Endothelial cell of umbilical vein (primary cell): ENCODE results near the gene UST. TPM values are rescaled to one million over a fixed set of nuclear protein-coding genes. Genes with fewer than 3 reads are reported as not detected.

Source experiments
- BruUV-seq: library from RNA; stranded (reverse); fragments of 400-500 nt; replicated peaks from 2 replicates; lab custom pipeline; 2021; lab: Mats Ljungman, UMichigan
- CTCF ChIA-PET: fragments of 300-600, 350-600 bp; sonication (Branson Sonifier 250); formaldehyde crosslinking; loops from one replicate; lab custom pipeline; 2021; ENCODE audit warnings: antibody characterized with exemption, inconsistent platforms; lab: Charles Lee
- POLR2A ChIA-PET: fragments of 300-600, 350-600 bp; sonication (Branson Sonifier 250); formaldehyde crosslinking; loops from one replicate; lab custom pipeline; 2021; ENCODE audit warnings: antibody characterized with exemption, inconsistent platforms; lab: Charles Lee
- DNase-seq: peaks from one replicate; pipeline ENCODE4 v3.0.0-alpha.2; 2011; ENCODE audit warnings: low read depth, low spot score
- FAIRE-seq: peaks from 2 replicates; lab custom pipeline; 2011; peaks lifted over from hg19 to GRCh38; lab: Jason Lieb, UNC
- H2AFZ ChIP-seq: 2 replicates; pipeline ENCODE4 v1.6.0; 2012; ENCODE audit warnings: low read depth, low read length, control low read depth, inconsistent platforms
- H3K27ac ChIP-seq: 2 replicates; pipeline ENCODE4 v1.5.1; 2011; ENCODE audit warnings: low read depth, mild to moderate bottlenecking, control low read depth, low read length, moderate library complexity; ENCODE audit not compliant: insufficient read depth
- H3K27me3 ChIP-seq, 2 experiments: 2 replicates each; pipeline versions ENCODE4 v1.6.0 to v1.6.1; 2011; ENCODE audit warnings: low read length in 2 of 2, mixed read lengths in 1 of 2; ENCODE audit not compliant: control insufficient read depth in 2 of 2, insufficient read depth in 2 of 2
- H3K36me3 ChIP-seq, 2 experiments: 2 replicates in 1 of 2; 3 replicates in 1 of 2; pipeline ENCODE4 v1.5.1; 2011; ENCODE audit warnings: low read length in 2 of 2, mild to moderate bottlenecking in 1 of 2, moderate library complexity in 1 of 2; ENCODE audit not compliant: control insufficient read depth in 2 of 2, insufficient read depth in 2 of 2; ENCODE audit errors: extremely low read depth in 1 of 2
- H3K4me1 ChIP-seq: 3 replicates; pipeline ENCODE4 v1.5.1; 2011; ENCODE audit warnings: mild to moderate bottlenecking, low read length; ENCODE audit not compliant: control insufficient read depth, insufficient read depth; ENCODE audit errors: extremely low read depth
- H3K4me2 ChIP-seq: 2 replicates; pipeline ENCODE4 v1.6.1; 2011; ENCODE audit warnings: low read length, control low read depth, mixed read lengths; ENCODE audit not compliant: insufficient read depth
- H3K4me3 ChIP-seq, 3 experiments: fragments of 200-600 bp in 1 of 3; sonication (generic), shearing (Covaris generic) in 1 of 3; replicated peaks in 1 of 3; 2 replicates each; pipeline ENCODE4 v1.5.1; 2011 to 2016; ENCODE audit warnings: control low read depth in 3 of 3, low read length in 3 of 3, mild to moderate bottlenecking in 2 of 3, inconsistent platforms in 1 of 3, low read depth in 1 of 3, moderate library complexity in 1 of 3; ENCODE audit not compliant: insufficient read depth in 1 of 3
- H3K79me2 ChIP-seq: 2 replicates; pipeline ENCODE4 v1.6.0; 2012; ENCODE audit warnings: low read length, inconsistent platforms; ENCODE audit not compliant: control insufficient read depth, insufficient read depth
- H3K9ac ChIP-seq: replicated peaks from 2 replicates; pipeline ENCODE3; 2011; ENCODE audit warnings: low read length, control low read depth; ENCODE audit not compliant: insufficient read depth; ENCODE audit errors: extremely low read depth
- H3K9me1 ChIP-seq: replicated peaks from 3 replicates; pipeline ENCODE4 v1.6.0; 2011; ENCODE audit warnings: mild to moderate bottlenecking, low read length; ENCODE audit not compliant: control insufficient read depth, insufficient read depth; ENCODE audit errors: extremely low read depth
- H3K9me3 ChIP-seq: replicated peaks from 2 replicates; pipeline ENCODE4 v1.5.1; 2012; ENCODE audit warnings: low read length, inconsistent platforms; ENCODE audit not compliant: control insufficient read depth, insufficient read depth
- H4K20me1 ChIP-seq: replicated peaks from 2 replicates; pipeline ENCODE3; 2011; ENCODE audit warnings: mild to moderate bottlenecking, low read length; ENCODE audit not compliant: control insufficient read depth, insufficient read depth; ENCODE audit errors: extremely low read depth
- CTCF ChIP-seq, 2 donors: IDR thresholded peaks; 1 replicate in 1 of 2; 2 replicates in 1 of 2; pipeline ENCODE4 v1.5.1; 2011; ENCODE audit warnings: low read length in 2 of 2, mild to moderate bottlenecking in 2 of 2, moderate library complexity in 2 of 2, control low read depth in 1 of 2, inconsistent platforms in 1 of 2, low read depth in 1 of 2; ENCODE audit not compliant: insufficient read depth in 1 of 2; ENCODE audit errors: extremely low read depth in 1 of 2
- EZH2 ChIP-seq: IDR thresholded peaks from 2 replicates; pipeline ENCODE4 v1.6.1; 2012; ENCODE audit warnings: borderline replicate concordance, low read depth, mild to moderate bottlenecking, moderate library complexity, low read length, inconsistent platforms; ENCODE audit not compliant: severe bottlenecking
- FOS ChIP-seq: IDR thresholded peaks from 2 replicates; pipeline ENCODE4 v1.6.1; 2011; ENCODE audit warnings: mild to moderate bottlenecking, low read length, moderate library complexity, borderline replicate concordance; ENCODE audit not compliant: insufficient read depth
- GATA2 ChIP-seq: IDR thresholded peaks from 2 replicates; pipeline ENCODE4 v1.7.0; 2011; ENCODE audit warnings: low read depth, mild to moderate bottlenecking, moderate library complexity, mixed read lengths, low read length; ENCODE audit not compliant: insufficient read length, insufficient read depth
- JUN ChIP-seq: IDR thresholded peaks from 2 replicates; pipeline ENCODE4 v1.6.1; 2011; ENCODE audit warnings: borderline replicate concordance, low read depth; ENCODE audit not compliant: insufficient read length, insufficient read depth
- MYC ChIP-seq: IDR thresholded peaks from one replicate; pipeline ENCODE4 v1.6.1; 2011; ENCODE audit warnings: mild to moderate bottlenecking, low read depth, low read length
- POLR2A ChIP-seq: IDR thresholded peaks from 2 replicates; pipeline ENCODE4 v1.6.1; 2012; ENCODE audit warnings: low read depth, mild to moderate bottlenecking, control low read depth, low read length
- POLR2AphosphoS5 ChIP-seq: IDR thresholded peaks from 2 replicates; pipeline ENCODE4 v1.6.1; 2012; ENCODE audit warnings: low read depth, mild to moderate bottlenecking, control low read depth, low read length, moderate library complexity; ENCODE audit not compliant: insufficient read depth
- dilution Hi-C: fragments of 300-500 bp; cut with MboI; formaldehyde crosslinking; loops from one replicate; pipeline ENCODE4 v1.15.0; 2019; ENCODE audit warnings: low sequenced_read_pairs; ENCODE audit not compliant: extremely low pct_ligation_motif_present
- intact Hi-C: fragments of 100-400 bp; cut with micrococcal nuclease; formaldehyde crosslinking; loops from one replicate; pipeline ENCODE4 v1.10.0; 2022
- polyA plus RNA-seq, 4 experiments: library from polyadenylated mRNA; depleted of rRNA in 3 of 4; stranded (reverse) in 3 of 4; unstranded in 1 of 4; fragments of >200 nt; gene quantifications; 2 replicates each; pipeline versions ENCODE4 v1.2.1 to v1.2.3, GENCODE V29; 2011 to 2012; ENCODE audit warnings: missing spikeins in 1 of 4
- total RNA-seq: library from RNA; stranded (reverse); gene quantifications from 2 replicates; pipeline ENCODE4 v1.2.3, GENCODE V29; 2021
- TF ChIP-seq, protein P1 (sequence below): IDR thresholded peaks from 2 replicates; pipeline ENCODE4 v1.6.1; 2011; ENCODE audit not compliant: insufficient read depth, insufficient read length

Gene UST
- total and polyA plus RNA-seq, 2 donors (not counting 3 experiments of a cell fraction or from before 2014, with no cell fraction given): 0.26 to 0.84 TPM

GRCh38 chr6:149088361-149088760 is 341.5 kb downstream of the UST start:
- Histone ChIP-seq H3K36me3 (no peaks in the 10 kb centered on the region), H4K20me1 (no peaks in the 10 kb centered on the region), H3K9me3 (no peaks in the 10 kb centered on the region), H3K4me2 (no peak overlapping the region), H3K27ac (no peak overlapping the region), H2AFZ (no peak overlapping the region), H3K9ac (no peak overlapping the region), H3K9me1 (no peaks in the 10 kb centered on the region), H3K27me3 (peaks cover 14 to 24% of the 10 kb centered on the region in 2 experiments), H3K79me2 (no peaks in the 10 kb centered on the region), H3K4me1 (no peaks in the 10 kb centered on the region), H3K4me3 (no peak overlapping the region)
- CTCF ChIA-PET: interaction anchor here (1.0 to 1.6 kb wide), 3 partner anchors 11 to 344 kb away, joined by 4 to 16 read pairs (median 6); no protein-coding TSS in a partner anchor
- no peak for TF ChIP-seq POLR2A
- no peak for TF ChIP-seq CTCF (IDR thresholded peaks at IDR 0.05; ENCODE audit: extremely low read depth in 1 of 2, insufficient read depth in 1 of 2, low read depth in 1 of 2, low read length in 2 of 2)
- TF ChIP-seq, protein P1, sequence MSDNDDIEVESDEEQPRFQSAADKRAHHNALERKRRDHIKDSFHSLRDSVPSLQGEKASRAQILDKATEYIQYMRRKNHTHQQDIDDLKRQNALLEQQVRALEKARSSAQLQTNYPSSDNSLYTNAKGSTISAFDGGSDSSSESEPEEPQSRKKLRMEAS: no peak
- TF ChIP-seq EZH2: no peak
- no peak for TF ChIP-seq GATA2
- dilution Hi-C loops (no loop called here), intact Hi-C loops (no loop called here)
- POLR2A ChIA-PET: no interaction called here
- DNase-seq: no peak
- FAIRE-seq: no peak
- no TSS peak for BruUV-seq

GRCh38 chr6:149089510-149089909 is 342.7 kb downstream of the UST start:
- Histone ChIP-seq H3K4me2 (no peak overlapping the region), H3K9me1 (no peaks in the 10 kb centered on the region), H3K27ac (no peak overlapping the region), H3K79me2 (no peaks in the 10 kb centered on the region), H3K4me3 (no peak overlapping the region), H3K9ac (no peak overlapping the region), H3K27me3 (peaks cover 9 to 17% of the 10 kb centered on the region in 2 experiments), H4K20me1 (no peaks in the 10 kb centered on the region), H3K9me3 (no peaks in the 10 kb centered on the region), H2AFZ (no peak overlapping the region), H3K36me3 (no peaks in the 10 kb centered on the region), H3K4me1 (no peaks in the 10 kb centered on the region)
- POLR2A ChIA-PET: no interaction called here
- TF ChIP-seq EZH2: no peak
- TF ChIP-seq CTCF (IDR thresholded peaks at IDR 0.05; ENCODE audit: extremely low read depth in 1 of 2, insufficient read depth in 1 of 2, low read depth in 1 of 2, low read length in 2 of 2): no peak
- no peak for TF ChIP-seq GATA2
- no peak for TF ChIP-seq POLR2A
- no peak for TF ChIP-seq FOS
- no peak for TF ChIP-seq POLR2AphosphoS5
- TF ChIP-seq JUN: no peak
- TF ChIP-seq, protein P1: no peak
- TF ChIP-seq MYC: no peak
- FAIRE-seq (no peak), DNase-seq (no peak)
- intact Hi-C loops: no loop called here
- CTCF ChIA-PET: interaction anchor here (1.1 to 1.7 kb wide), 3 partner anchors 9 to 342 kb away, joined by 3 to 9 read pairs (median 4); no protein-coding TSS in a partner anchor
- dilution Hi-C loops: no loop called here
- no TSS peak for BruUV-seq
